ENCODE data around the gene FBXL7.

The FBXL7 gene

GRCh38 chr5:15720515-15720914 is 220.5 kb downstream of the FBXL7 start:
- DNase-seq: no peak

GRCh38 chr5:15722305-15722704 is 222.3 kb downstream of the FBXL7 start:
- DNase-seq: no peak

GRCh38 chr5:15727375-15727774 is 227.4 kb downstream of the FBXL7 start:
- DNase-seq: no peak

- no peak for DNase-seq
Measured at GRCh38 chr5:15728811-15729210, 228.8 kb downstream of the FBXL7 start.

GRCh38 chr5:15731699-15732098 is 231.7 kb downstream of the FBXL7 start:
- no peak for DNase-seq

GRCh38 chr5:15734058-15734457 is 234.1 kb downstream of the FBXL7 start:
- no peak for DNase-seq

- DNase-seq: no peak
Measured at GRCh38 chr5:15737036-15737821, 237.2 kb downstream of the FBXL7 start.

GRCh38 chr5:15737871-15738664 is 238.1 kb downstream of the FBXL7 start:
- no peak for DNase-seq

GRCh38 chr5:15740383-15740782 is 240.4 kb downstream of the FBXL7 start:
- DNase-seq: no peak

GRCh38 chr5:15741591-15741990 is 241.6 kb downstream of the FBXL7 start:
- DNase-seq: no peak

- no peak for DNase-seq
Measured at GRCh38 chr5:15746833-15747232, 246.9 kb downstream of the FBXL7 start.

GRCh38 chr5:15748266-15748665 is 248.3 kb downstream of the FBXL7 start:
- DNase-seq: no peak

GRCh38 chr5:15752663-15753285 is 252.8 kb downstream of the FBXL7 start:
- no peak for DNase-seq

GRCh38 chr5:15753752-15754151 is 253.8 kb downstream of the FBXL7 start:
- no peak for DNase-seq

GRCh38 chr5:15757103-15757502 is 257.1 kb downstream of the FBXL7 start:
- DNase-seq: no peak

- DNase-seq: no peak
Measured at GRCh38 chr5:15757619-15758018, 257.6 kb downstream of the FBXL7 start.

- no peak for DNase-seq
Measured at GRCh38 chr5:15762668-15763067, 262.7 kb downstream of the FBXL7 start.

GRCh38 chr5:15763754-15764153 is 263.8 kb downstream of the FBXL7 start:
- no peak for DNase-seq

- no peak for DNase-seq
Measured at GRCh38 chr5:15768936-15769335, 269.0 kb downstream of the FBXL7 start.

- DNase-seq: no peak
Measured at GRCh38 chr5:15772131-15772530, 272.2 kb downstream of the FBXL7 start.

GRCh38 chr5:15774632-15775031 is 274.7 kb downstream of the FBXL7 start:
- no peak for DNase-seq

GRCh38 chr5:15776346-15776745 is 276.4 kb downstream of the FBXL7 start:
- no peak for DNase-seq

- DNase-seq: no peak
Measured at GRCh38 chr5:15783734-15784133, 283.8 kb downstream of the FBXL7 start.

- DNase-seq: no peak
Measured at GRCh38 chr5:15785531-15785981, 285.6 kb downstream of the FBXL7 start.

Measured in stimulated activated CD8-positive, alpha-beta memory T cell treated with anti-CD3 and anti-CD28 coated beads, Interleukin-4, amount 100 ng/mL, for 48 hours (primary cell).